Neural progenitor cell (in vitro differentiated cells): ENCODE measurements around the gene PHF2.

Experiments
- CTCF ChIP-seq: fragments of 200-600 bp; sonication (generic); IDR thresholded peaks from 2 replicates; pipeline ENCODE4 v1.5.1; 2017; ENCODE audit warnings: antibody characterized with exemption, mild to moderate bottlenecking
- EZH2 ChIP-seq: fragments of 200-600 bp; sonication (generic); IDR thresholded peaks from 2 replicates; pipeline ENCODE4 v1.6.1; 2017; ENCODE audit warnings: antibody characterized with exemption, mild to moderate bottlenecking, moderate library complexity
- EZH2phosphoT487 ChIP-seq: fragments of 200-600 bp; sonication (generic); IDR thresholded peaks from 2 replicates; pipeline ENCODE4 v1.6.1; 2017; ENCODE audit warnings: antibody characterized with exemption

GRCh38 chr9:93654351-93654961, 78.1 kb downstream of the PHF2 start:
- TF ChIP-seq CTCF = no peak
- TF ChIP-seq EZH2 = no peak
- TF ChIP-seq EZH2phosphoT487 = no peak
